T-cell (primary cell): ENCODE data around the gene OR10A6. TPM values are rescaled to one million over a fixed set of nuclear protein-coding genes. Genes with fewer than 3 reads are reported as not detected.

ENCODE experiments used
- ATAC-seq, 4 experiments: fragments of 200-7000 bp in 3 of 4; fragments of 150-1000 bp in 1 of 4; cut with Tn5 transposase; replicated peaks in 1 of 4; 1 replicate in 3 of 4; 2 replicates in 1 of 4; pipeline ENCODE4 v1.10.0; 2021; ENCODE audit warnings: moderate library complexity in 3 of 4, mild to moderate bottlenecking in 2 of 4, moderate number of reproducible peaks in 1 of 4
- CTCF ChIA-PET, 2 donors: fragments of 300-600 bp; sonication (Branson Sonifier 250); formaldehyde crosslinking; loops; one replicate each; lab custom pipeline; 2022; ENCODE audit warnings: antibody characterized with exemption in 2 of 2; lab: Charles Lee
- POLR2A ChIA-PET, 2 donors: fragments of 300-600 bp; sonication (Branson Sonifier 250); formaldehyde crosslinking; loops; one replicate each; lab custom pipeline; 2022; ENCODE audit warnings: antibody characterized with exemption in 2 of 2; lab: Charles Lee
- DNase-seq, 35 experiments: peaks; one replicate each; pipeline versions ENCODE4 v3.0.0 to v3.0.0-alpha.2; 2013 to 2023
- H3K27ac ChIP-seq: one replicate; pipeline ENCODE4 v1.5.1; 2013; ENCODE audit warnings: low read length
- H3K27me3 ChIP-seq, 2 experiments: replicated peaks in 1 of 2; 1 replicate in 1 of 2; 2 replicates in 1 of 2; pipeline versions ENCODE4 v1.6.1 to v1.7.0; 2013; ENCODE audit warnings: low read length in 1 of 2, mixed read lengths in 1 of 2; ENCODE audit not compliant: control insufficient read depth in 2 of 2, insufficient read depth in 2 of 2; ENCODE audit errors: extremely low read depth in 1 of 2
- H3K36me3 ChIP-seq, 2 donors: 1 replicate in 1 of 2; 2 replicates in 1 of 2; pipeline versions ENCODE4 v1.6.1 to v1.7.0; 2013; ENCODE audit warnings: low read length in 1 of 2; ENCODE audit not compliant: control insufficient read depth in 2 of 2, insufficient read depth in 1 of 2; ENCODE audit errors: extremely low read depth in 1 of 2
- H3K4me1 ChIP-seq, 2 experiments: 1 replicate in 1 of 2; 2 replicates in 1 of 2; pipeline versions ENCODE4 v1.6.1 to v1.7.0; 2013; ENCODE audit warnings: low read length in 2 of 2, mixed read lengths in 1 of 2; ENCODE audit not compliant: insufficient read depth in 2 of 2, control insufficient read depth in 1 of 2; ENCODE audit errors: extremely low read depth in 1 of 2
- H3K4me3 ChIP-seq, 2 donors: 1 replicate in 1 of 2; 2 replicates in 1 of 2; pipeline versions ENCODE4 v1.5.1 to v1.7.0; 2013; ENCODE audit warnings: mild to moderate bottlenecking in 2 of 2, low read length in 1 of 2, moderate library complexity in 1 of 2; ENCODE audit not compliant: control insufficient read depth in 1 of 2; ENCODE audit errors: extremely low read depth in 1 of 2
- H3K9me3 ChIP-seq: 2 replicates; pipeline ENCODE4 v1.7.0; 2013
- H3K27ac Mint-ChIP-seq, 2 donors: one replicate each; pipeline ENCODE4 v1.8.0; 2020 to 2021; ENCODE audit warnings: mild to moderate bottlenecking in 2 of 2, mixed read lengths in 2 of 2
- H3K27me3 Mint-ChIP-seq, 2 donors: one replicate each; pipeline ENCODE4 v1.8.0; 2021 to 2022; ENCODE audit warnings: mixed read lengths in 2 of 2
- H3K36me3 Mint-ChIP-seq: one replicate; pipeline ENCODE4 v1.8.0; 2021; ENCODE audit warnings: mixed read lengths
- H3K4me1 Mint-ChIP-seq, 3 donors: one replicate each; pipeline ENCODE4 v1.8.0; 2020 to 2022; ENCODE audit warnings: mixed read lengths in 3 of 3, mild to moderate bottlenecking in 1 of 3
- H3K4me3 Mint-ChIP-seq, 3 donors: one replicate each; pipeline ENCODE4 v1.8.0; 2020 to 2022; ENCODE audit warnings: mild to moderate bottlenecking in 3 of 3, mixed read lengths in 3 of 3, moderate library complexity in 3 of 3
- H3K9me3 Mint-ChIP-seq, 3 donors: one replicate each; pipeline ENCODE4 v1.8.0; 2020 to 2022; ENCODE audit warnings: mixed read lengths in 3 of 3
- WGBS: methylation state at CpG from one replicate; pipeline ENCODE4 v1.1.5; 2013; ENCODE audit warnings: missing lambda C conversion rate; ENCODE audit not compliant: insufficient coverage; 5-methylcytosine and 5-hydroxymethylcytosine counted together
- total RNA-seq, 35 experiments: library from RNA in 6 of 35; stranded (reverse) in 6 of 35; fragments of 120-200 nt in 1 of 35; gene quantifications; one replicate each; pipeline versions ENCODE4 v1.2.1 to v1.2.4 and lab custom pipeline; 2013 to 2026

Gene OR10A6
- total RNA-seq, 5 donors from 2014 or later (not counting 1 experiment from before 2014, with no cell fraction given) = not detected

- DNase-seq = no peak
- H3K9me3 ChIP-seq = no peaks in the 10 kb centered on the region
- ATAC-seq = no peak
- ChIA-PET CTCF (no interaction called here), POLR2A (no interaction called here)
- H3K4me1 Mint-ChIP-seq = no peaks in the 10 kb centered on the region
- peaks cover 0 to 3% of the 10 kb centered on the region in 2 experiments for H3K27me3 ChIP-seq
- H3K27ac Mint-ChIP-seq = no peak overlapping the region
- H3K27me3 Mint-ChIP-seq = peaks cover 11 to 19% of the 10 kb centered on the region in 2 donors
- H3K4me3 Mint-ChIP-seq = no peak overlapping the region
- H3K27ac ChIP-seq = no peak overlapping the region
- WGBS = no CpG with 5 or more reads among the region's 4 CpGs
- H3K36me3 Mint-ChIP-seq = no peaks in the 10 kb centered on the region
- no peaks in the 10 kb centered on the region for H3K4me1 ChIP-seq
- H3K9me3 Mint-ChIP-seq = peaks cover 0 to 4% (median 1%) of the 10 kb centered on the region in 3 donors
- H3K36me3 ChIP-seq = no peaks in the 10 kb centered on the region
- no peak overlapping the region for H3K4me3 ChIP-seq
Measured at GRCh38 chr11:7900686-7901085, 30.4 kb downstream of the OR10A6 start.

- CTCF ChIA-PET = no interaction called here
Measured at GRCh38 chr11:7899418-7899817, 31.6 kb downstream of the OR10A6 start.

GRCh38 chr11:7898666-7899283 is 32.3 kb downstream of the OR10A6 start:
- DNase-seq = no peak
- Mint-ChIP-seq H3K4me1 (no peaks in the 10 kb centered on the region), H3K27me3 (peaks cover 9 to 14% of the 10 kb centered on the region in 2 donors), H3K9me3 (peaks cover 0 to 10% (median 4%) of the 10 kb centered on the region in 3 donors), H3K4me3 (no peak overlapping the region), H3K27ac (no peak overlapping the region), H3K36me3 (no peaks in the 10 kb centered on the region)
- H3K4me3 ChIP-seq = no peak overlapping the region
- H3K4me1 ChIP-seq = no peaks in the 10 kb centered on the region
- ATAC-seq = no peak
- WGBS = 94% methylated on average over 3 of the region's 5 CpGs
- ChIA-PET POLR2A (no interaction called here), CTCF (interaction anchor here in 1 of 2 donors (0.6 kb wide), 1 partner anchor 130 kb away, joined by 5 read pairs; no protein-coding TSS in a partner anchor)
- no peaks in the 10 kb centered on the region for H3K27me3 ChIP-seq
- no peaks in the 10 kb centered on the region for H3K36me3 ChIP-seq
- H3K27ac ChIP-seq = no peak overlapping the region
- no peaks in the 10 kb centered on the region for H3K9me3 ChIP-seq

More at GRCh38 chr11:7899418-7899817, 31.6 kb downstream of the OR10A6 start:
- Mint-ChIP-seq H3K4me1 (no peaks in the 10 kb centered on the region), H3K9me3 (peaks cover 0 to 10% (median 4%) of the 10 kb centered on the region in 3 donors), H3K4me3 (no peak overlapping the region), H3K36me3 (no peaks in the 10 kb centered on the region), H3K27me3 (peaks cover 11 to 14% of the 10 kb centered on the region in 2 donors), H3K27ac (no peak overlapping the region)
- DNase-seq (no peak), ATAC-seq (no peak)
- no peak overlapping the region for H3K27ac ChIP-seq
- H3K4me1 ChIP-seq = no peaks in the 10 kb centered on the region
- no peaks in the 10 kb centered on the region for H3K36me3 ChIP-seq
- no peaks in the 10 kb centered on the region for H3K9me3 ChIP-seq
- POLR2A ChIA-PET = no interaction called here
- no peak overlapping the region for H3K4me3 ChIP-seq
- H3K27me3 ChIP-seq = no peaks in the 10 kb centered on the region
- 33% methylated on average over 2 of the region's 4 CpGs for WGBS

GRCh38 chr11:7896009-7896785 is 34.9 kb downstream of the OR10A6 start:
- no peak overlapping the region for H3K27ac ChIP-seq
- H3K36me3 ChIP-seq = no peaks in the 10 kb centered on the region
- H3K27ac Mint-ChIP-seq = no peak overlapping the region
- no peaks in the 10 kb centered on the region for H3K9me3 ChIP-seq
- ChIA-PET CTCF (interaction anchor here in 1 of 2 donors (0.7 to 1.8 kb wide), 3 partner anchors 12 to 149 kb away, joined by 3 to 8 read pairs (median 4); partner anchors contain the start of gene EIF3F), POLR2A (interaction anchor here in 1 of 2 donors (0.6 kb wide), 2 partner anchors 83 to 790 kb away, joined by 4 to 6 read pairs; no protein-coding TSS in a partner anchor)
- peaks cover 0 to 6% (median 3%) of the 10 kb centered on the region in 3 donors for H3K4me1 Mint-ChIP-seq
- no peaks in the 10 kb centered on the region for H3K27me3 ChIP-seq
- no CpG with 5 or more reads among the region's 1 CpG for WGBS
- H3K27me3 Mint-ChIP-seq = peaks cover 3 to 8% of the 10 kb centered on the region in 2 donors
- DNase-seq = no peak
- peaks cover 0 to 10% (median 4%) of the 10 kb centered on the region in 3 donors for H3K9me3 Mint-ChIP-seq
- no peaks in the 10 kb centered on the region for H3K36me3 Mint-ChIP-seq
- ATAC-seq = no peak
- no peaks in the 10 kb centered on the region for H3K4me1 ChIP-seq
- no peak overlapping the region for H3K4me3 Mint-ChIP-seq
- no peak overlapping the region for H3K4me3 ChIP-seq

GRCh38 chr11:7894251-7894650 is 36.8 kb downstream of the OR10A6 start:
- Histone ChIP-seq H3K27ac (no peak overlapping the region), H3K27me3 (peaks cover 2 to 5% of the 10 kb centered on the region in 2 experiments), H3K4me3 (no peak overlapping the region), H3K36me3 (no peaks in the 10 kb centered on the region), H3K4me1 (no peaks in the 10 kb centered on the region), H3K9me3 (no peaks in the 10 kb centered on the region)
- ChIA-PET CTCF (interaction anchor here (0.8 to 3.3 kb wide), 3 partner anchors 92 to 94 kb away, joined by 3 to 14 read pairs (median 8); partner anchors contain the start of gene EIF3F (in 2 of the 2)), POLR2A (no interaction called here)
- Mint-ChIP-seq H3K36me3 (no peaks in the 10 kb centered on the region), H3K27me3 (peaks cover 0 to 3% of the 10 kb centered on the region in 2 donors), H3K27ac (no peak overlapping the region), H3K4me3 (no peak overlapping the region), H3K9me3 (peaks cover 0 to 10% (median 2%) of the 10 kb centered on the region in 3 donors), H3K4me1 (peaks cover 0 to 6% (median 3%) of the 10 kb centered on the region in 3 donors)
- DNase-seq (no peak), ATAC-seq (no peak)
- 29% methylated on average over 1 of the region's 3 CpGs for WGBS

- no peak overlapping the region for H3K4me3 ChIP-seq
- 85% methylated on average over 2 of the region's 2 CpGs for WGBS
- H3K36me3 Mint-ChIP-seq = no peaks in the 10 kb centered on the region
- H3K4me1 ChIP-seq = no peaks in the 10 kb centered on the region
- DNase-seq (no peak), ATAC-seq (no peak)
- H3K36me3 ChIP-seq = no peaks in the 10 kb centered on the region
- H3K27ac Mint-ChIP-seq = no peak overlapping the region
- no peaks in the 10 kb centered on the region for H3K27me3 Mint-ChIP-seq
- H3K9me3 ChIP-seq = no peaks in the 10 kb centered on the region
- peaks cover 0 to 6% (median 3%) of the 10 kb centered on the region in 3 donors for H3K4me1 Mint-ChIP-seq
- H3K27me3 ChIP-seq = peaks cover 2 to 5% of the 10 kb centered on the region in 2 experiments
- POLR2A ChIA-PET = no interaction called here
- CTCF ChIA-PET = interaction anchor here (1.2 to 4.7 kb wide), 5 partner anchors 12 to 206 kb away, joined by 3 to 28 read pairs (median 9); partner anchors contain the start of gene EIF3F (in 2 of the 2)
- H3K4me3 Mint-ChIP-seq = no peak overlapping the region
- H3K9me3 Mint-ChIP-seq = peaks cover 0 to 10% (median 0%) of the 10 kb centered on the region in 3 donors
- H3K27ac ChIP-seq = no peak overlapping the region
Measured at GRCh38 chr11:7893796-7894195, 37.3 kb downstream of the OR10A6 start.
